RWPE1 (cell line): ENCODE results near the gene ADAMTS2.

ENCODE experiments used
- CTCF ChIA-PET: fragments of 350-600 bp; sonication (Branson Sonifier 250); formaldehyde crosslinking; extraction: SDS; loops from one replicate; lab custom pipeline; 2021; lab: Yijun Ruan, JAX
- POLR2A ChIA-PET: fragments of 400-600 bp; formaldehyde crosslinking; extraction: SDS; loops from one replicate; lab custom pipeline; 2020; ENCODE audit warnings: antibody characterized with exemption; ENCODE audit not compliant: low non-redundant PET; lab: Yijun Ruan, JAX
- DNase-seq: peaks from one replicate; pipeline ENCODE4 v3.0.0; 2012; ENCODE audit warnings: low spot score
- H3K27ac ChIP-seq: fragments of 450-650 bp; 2 replicates; pipeline ENCODE4 v1.5.1; 2017
- TF ChIP-seq, protein P1 (sequence below): fragments of 450-650 bp; conservative IDR thresholded peaks from 2 replicates; pipeline ENCODE4 v1.5.1; 2017; ENCODE audit warnings: low read depth, mild to moderate bottlenecking

ADAMTS2 gene

DNA sequence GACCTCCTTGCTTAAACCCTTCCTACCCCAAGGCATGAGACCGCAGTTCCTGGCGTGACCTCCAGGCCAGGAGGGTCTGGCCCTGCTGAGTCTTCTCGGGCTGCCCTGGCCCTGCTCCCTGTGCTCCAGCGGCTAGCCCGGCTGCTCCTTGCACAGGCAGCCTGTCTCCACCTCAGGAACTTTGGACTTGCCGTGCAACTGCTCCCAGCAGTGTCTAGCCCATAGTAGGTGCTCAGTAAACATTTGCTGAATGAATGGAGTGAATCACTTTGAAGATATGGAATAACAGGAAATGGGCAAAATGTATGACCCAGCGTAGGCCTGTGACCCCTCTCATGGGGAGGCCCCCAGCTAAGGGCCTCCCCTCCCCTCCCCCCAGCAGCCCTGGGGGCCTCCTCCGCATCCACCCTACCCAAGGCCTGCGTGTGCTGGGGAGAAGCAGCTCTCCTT is 158.0 kb downstream of the ADAMTS2 start:
- H3K27ac ChIP-seq = no peak overlapping the region
- TF ChIP-seq, protein P1, sequence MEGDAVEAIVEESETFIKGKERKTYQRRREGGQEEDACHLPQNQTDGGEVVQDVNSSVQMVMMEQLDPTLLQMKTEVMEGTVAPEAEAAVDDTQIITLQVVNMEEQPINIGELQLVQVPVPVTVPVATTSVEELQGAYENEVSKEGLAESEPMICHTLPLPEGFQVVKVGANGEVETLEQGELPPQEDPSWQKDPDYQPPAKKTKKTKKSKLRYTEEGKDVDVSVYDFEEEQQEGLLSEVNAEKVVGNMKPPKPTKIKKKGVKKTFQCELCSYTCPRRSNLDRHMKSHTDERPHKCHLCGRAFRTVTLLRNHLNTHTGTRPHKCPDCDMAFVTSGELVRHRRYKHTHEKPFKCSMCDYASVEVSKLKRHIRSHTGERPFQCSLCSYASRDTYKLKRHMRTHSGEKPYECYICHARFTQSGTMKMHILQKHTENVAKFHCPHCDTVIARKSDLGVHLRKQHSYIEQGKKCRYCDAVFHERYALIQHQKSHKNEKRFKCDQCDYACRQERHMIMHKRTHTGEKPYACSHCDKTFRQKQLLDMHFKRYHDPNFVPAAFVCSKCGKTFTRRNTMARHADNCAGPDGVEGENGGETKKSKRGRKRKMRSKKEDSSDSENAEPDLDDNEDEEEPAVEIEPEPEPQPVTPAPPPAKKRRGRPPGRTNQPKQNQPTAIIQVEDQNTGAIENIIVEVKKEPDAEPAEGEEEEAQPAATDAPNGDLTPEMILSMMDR = no peak
- CTCF ChIA-PET = interaction anchor here (0.5 kb wide), 1 partner anchor 39 kb away, joined by 3 read pairs; no protein-coding TSS in a partner anchor
- DNase-seq = no peak
- POLR2A ChIA-PET = no interaction called here

DNA sequence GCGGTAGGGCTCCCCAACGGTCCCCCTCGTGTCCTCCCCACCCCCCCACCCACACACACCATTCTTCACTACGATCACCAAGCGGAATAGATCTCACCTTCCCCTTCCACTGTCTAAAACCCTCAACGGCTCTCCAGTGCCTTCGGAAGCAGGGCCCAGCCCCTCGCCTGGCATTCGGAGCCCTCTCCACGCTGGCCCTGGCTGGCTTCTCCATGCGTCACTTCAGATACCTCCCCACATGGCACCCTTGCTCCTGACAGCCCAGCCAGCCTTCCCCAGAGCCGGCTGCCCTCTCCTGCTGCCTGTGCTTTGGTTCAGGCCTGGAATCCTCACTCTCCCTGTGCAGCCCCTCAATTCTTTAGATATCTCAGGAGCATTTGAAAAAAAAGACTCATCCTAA is 158.5 kb downstream of the ADAMTS2 start:
- CTCF ChIA-PET = no interaction called here
- TF ChIP-seq, protein P1 = no peak
- POLR2A ChIA-PET = no interaction called here
- no peak overlapping the region for H3K27ac ChIP-seq
- DNase-seq = no peak

DNA sequence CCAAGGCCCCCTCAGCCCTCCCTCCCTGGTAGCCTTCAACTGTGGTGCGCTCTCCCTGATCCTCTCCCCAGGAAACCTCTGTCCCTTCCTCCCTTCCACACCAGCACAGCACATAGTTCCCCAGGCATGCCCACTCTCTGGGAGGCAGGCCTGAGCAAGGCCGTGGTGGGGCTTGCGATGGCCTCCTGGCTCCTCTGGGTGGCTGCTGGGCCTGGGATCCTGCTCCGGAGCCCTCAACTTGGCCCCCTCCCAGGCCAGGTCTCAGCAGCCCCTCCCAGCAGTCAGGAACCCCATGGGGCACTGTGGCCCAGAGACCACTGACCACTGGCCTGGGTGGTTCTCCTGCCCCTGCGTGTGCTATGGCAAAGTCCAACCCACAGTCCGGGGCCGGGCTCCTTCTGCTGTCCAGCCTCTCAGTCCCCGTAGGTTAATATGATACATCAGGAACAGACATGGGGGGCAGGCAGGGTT is 159.3 kb downstream of the ADAMTS2 start:
- ChIA-PET POLR2A (no interaction called here), CTCF (interaction anchor here (0.6 kb wide), 2 partner anchors 22 to 321 kb away, joined by 3 read pairs; no protein-coding TSS in a partner anchor)
- no peak overlapping the region for H3K27ac ChIP-seq
- TF ChIP-seq, protein P1 = no peak
- DNase-seq = no peak

DNA sequence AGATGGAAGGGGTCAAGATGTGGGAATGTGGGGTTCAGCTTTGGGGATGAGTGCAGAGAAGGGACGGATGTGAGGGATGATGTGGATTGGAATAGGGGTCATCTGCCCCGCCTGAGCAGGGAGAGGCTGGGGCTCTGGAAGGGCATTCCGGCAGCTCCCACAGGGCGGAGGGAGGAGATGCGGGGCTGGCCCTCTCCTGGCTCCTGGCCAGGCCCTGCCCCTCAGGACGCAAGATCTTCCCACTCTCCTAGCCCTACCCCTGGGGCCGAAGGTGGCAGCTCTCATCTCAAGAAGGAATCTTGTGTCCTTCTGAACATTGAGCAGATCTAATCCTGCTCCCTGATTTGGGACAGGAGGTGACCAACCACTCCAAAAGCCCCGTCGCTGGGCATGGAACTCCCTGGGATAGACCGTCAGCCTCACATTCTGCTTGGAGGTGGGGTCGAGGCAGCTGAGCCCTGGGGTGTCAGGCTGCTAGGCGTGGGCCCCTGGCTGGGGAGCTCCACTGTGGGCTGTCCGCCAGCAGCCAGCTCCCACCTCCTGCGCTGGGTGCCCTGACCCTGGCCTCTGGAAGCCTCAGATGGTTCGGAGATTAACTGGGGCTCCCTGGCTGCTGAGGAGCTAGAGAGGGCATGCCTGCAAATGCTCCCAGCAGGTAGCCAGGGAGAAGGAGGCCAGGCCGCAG is 159.9 kb downstream of the ADAMTS2 start:
- no peak for DNase-seq
- TF ChIP-seq, protein P1 = no peak
- CTCF ChIA-PET = interaction anchor here (0.6 to 0.8 kb wide), 4 partner anchors 18 to 320 kb away, joined by 3 to 5 read pairs (median 3); no protein-coding TSS in a partner anchor
- POLR2A ChIA-PET = no interaction called here
- H3K27ac ChIP-seq = no peak overlapping the region

DNA sequence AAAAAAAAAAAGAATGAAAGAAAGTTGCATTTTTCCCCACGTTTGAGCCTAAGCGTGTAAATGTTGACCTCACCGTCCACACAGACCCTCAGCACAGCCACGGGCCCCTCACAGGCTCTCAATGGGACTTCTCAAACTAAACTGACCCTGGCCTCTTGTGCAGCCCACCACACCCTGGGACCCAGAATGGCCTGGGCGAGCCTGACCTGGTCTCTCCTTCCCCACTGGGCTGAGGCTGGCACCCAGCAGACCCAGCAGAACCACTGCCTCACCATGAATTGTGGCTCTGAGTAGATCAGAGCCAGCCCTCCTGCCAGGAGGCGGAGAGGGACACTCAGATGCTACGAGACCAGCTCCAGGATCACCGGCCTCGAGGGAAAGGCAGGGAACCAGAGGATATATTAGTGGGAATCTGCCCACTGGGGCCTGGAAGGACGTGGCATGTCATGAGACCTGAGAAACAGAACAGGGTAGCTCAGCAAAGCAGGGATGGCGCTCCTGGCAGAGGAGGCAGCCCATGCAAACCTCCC is 160.7 kb downstream of the ADAMTS2 start:
- TF ChIP-seq, protein P1 = no peak
- no peak overlapping the region for H3K27ac ChIP-seq
- DNase-seq = no peak
- POLR2A ChIA-PET = interaction anchor here (0.5 kb wide), 1 partner anchor 702 kb away, joined by 4 read pairs; no protein-coding TSS in a partner anchor
- CTCF ChIA-PET = interaction anchor here (0.7 to 0.8 kb wide), 2 partner anchors 17 to 37 kb away, joined by 3 to 5 read pairs; no protein-coding TSS in a partner anchor

DNA sequence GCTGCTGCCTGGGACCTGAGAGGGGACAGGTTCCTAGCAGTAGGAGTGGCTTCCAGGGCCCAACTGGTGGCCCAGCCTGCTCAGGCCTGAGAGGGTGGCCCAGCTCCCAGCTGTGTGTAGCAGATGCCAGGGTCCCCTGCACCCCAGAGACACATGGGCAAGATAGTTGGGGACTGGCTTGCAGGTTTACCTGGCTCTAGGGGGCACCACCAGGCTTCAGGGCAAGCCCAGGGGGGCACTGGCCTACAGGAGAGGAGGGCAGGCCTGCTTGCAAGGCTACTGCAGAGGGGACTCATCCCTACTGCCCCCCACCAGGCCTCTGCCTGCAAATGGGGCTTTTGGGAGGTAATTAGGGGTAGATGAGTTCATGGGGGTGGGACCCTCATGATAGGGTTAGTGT is 161.8 kb downstream of the ADAMTS2 start:
- ChIA-PET POLR2A (no interaction called here), CTCF (no interaction called here)
- no peak for DNase-seq
- TF ChIP-seq, protein P1 = no peak
- H3K27ac ChIP-seq = no peak overlapping the region
